SK-N-SH (cell line): ENCODE results near the gene SLITRK2.

Experiments used
- GATA2 ChIP-seq: sonication (generic); formaldehyde crosslinking; IDR thresholded peaks from 2 replicates; pipeline ENCODE4 v1.5.0; 2020; ENCODE audit warnings: mild to moderate bottlenecking, missing genetic modification reagents
- MAX ChIP-seq: IDR thresholded peaks from 2 replicates; pipeline ENCODE4 v1.4.0; 2012; ENCODE audit warnings: low read depth
- MXI1 ChIP-seq: IDR thresholded peaks from 2 replicates; pipeline ENCODE4 v1.6.1; 2012; ENCODE audit warnings: mild to moderate bottlenecking, low read depth, low read length, improper control_type of control experiment
- POLR2AphosphoS5 ChIP-seq: IDR thresholded peaks from 2 replicates; pipeline ENCODE4 v1.6.1; 2012; ENCODE audit warnings: low read depth, low read length
- RCOR1 ChIP-seq: fragments of 150-350 bp; IDR thresholded peaks from 2 replicates; pipeline ENCODE4 v1.6.1; 2017; ENCODE audit warnings: antibody characterized with exemption, low read length
- REST ChIP-seq: IDR thresholded peaks from 2 replicates; pipeline ENCODE4 v1.6.1; 2012; ENCODE audit warnings: mild to moderate bottlenecking, low read depth, low read length, moderate library complexity
- TAF1 ChIP-seq: IDR thresholded peaks from 2 replicates; pipeline ENCODE4 v1.6.1; 2012; ENCODE audit warnings: low read depth, mild to moderate bottlenecking, low read length, moderate library complexity, borderline replicate concordance
- YY1 ChIP-seq: IDR thresholded peaks from 2 replicates; pipeline ENCODE4 v1.4.0; 2012; ENCODE audit warnings: low read depth, mild to moderate bottlenecking
- TF ChIP-seq, protein P1 (sequence below): fragments of 200-600 bp; sonication (generic); IDR thresholded peaks from 2 replicates; pipeline ENCODE4 v1.6.1; 2017; ENCODE audit warnings: antibody characterized with exemption, mild to moderate bottlenecking, moderate library complexity
- TF ChIP-seq, protein P2 (sequence below): IDR thresholded peaks from 2 replicates; pipeline ENCODE4 v1.4.0; 2012; ENCODE audit warnings: low read depth, borderline replicate concordance

DNA sequence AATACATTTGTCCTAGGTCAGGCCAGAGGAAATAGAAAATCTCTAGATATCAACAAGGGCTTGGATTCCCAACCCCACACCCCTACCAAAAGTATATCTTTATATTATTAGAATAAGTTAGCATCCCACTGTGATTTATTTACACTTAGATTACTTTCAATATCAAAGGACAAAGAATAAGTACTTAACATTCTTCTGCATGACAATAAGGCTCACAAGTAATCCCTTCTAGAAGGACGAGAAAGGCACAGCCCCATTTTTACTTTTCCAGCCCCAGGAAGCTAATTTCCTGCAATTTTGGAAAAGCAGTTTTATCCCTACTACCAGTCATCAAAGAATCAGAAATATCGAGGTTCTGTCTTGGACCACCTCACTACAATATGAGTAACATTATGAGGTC is 14.1 kb upstream of the SLITRK2 start:
- TF ChIP-seq POLR2AphosphoS5 (no peak), MAX (no peak), TAF1 (no peak), MXI1 (no peak), GATA2 (CRISPR knock-in tag) (no peak), YY1 (no peak), RCOR1 (no peak), REST (no peak)
- TF ChIP-seq, protein P1, sequence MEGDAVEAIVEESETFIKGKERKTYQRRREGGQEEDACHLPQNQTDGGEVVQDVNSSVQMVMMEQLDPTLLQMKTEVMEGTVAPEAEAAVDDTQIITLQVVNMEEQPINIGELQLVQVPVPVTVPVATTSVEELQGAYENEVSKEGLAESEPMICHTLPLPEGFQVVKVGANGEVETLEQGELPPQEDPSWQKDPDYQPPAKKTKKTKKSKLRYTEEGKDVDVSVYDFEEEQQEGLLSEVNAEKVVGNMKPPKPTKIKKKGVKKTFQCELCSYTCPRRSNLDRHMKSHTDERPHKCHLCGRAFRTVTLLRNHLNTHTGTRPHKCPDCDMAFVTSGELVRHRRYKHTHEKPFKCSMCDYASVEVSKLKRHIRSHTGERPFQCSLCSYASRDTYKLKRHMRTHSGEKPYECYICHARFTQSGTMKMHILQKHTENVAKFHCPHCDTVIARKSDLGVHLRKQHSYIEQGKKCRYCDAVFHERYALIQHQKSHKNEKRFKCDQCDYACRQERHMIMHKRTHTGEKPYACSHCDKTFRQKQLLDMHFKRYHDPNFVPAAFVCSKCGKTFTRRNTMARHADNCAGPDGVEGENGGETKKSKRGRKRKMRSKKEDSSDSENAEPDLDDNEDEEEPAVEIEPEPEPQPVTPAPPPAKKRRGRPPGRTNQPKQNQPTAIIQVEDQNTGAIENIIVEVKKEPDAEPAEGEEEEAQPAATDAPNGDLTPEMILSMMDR: no peak
- TF ChIP-seq, protein P2, sequence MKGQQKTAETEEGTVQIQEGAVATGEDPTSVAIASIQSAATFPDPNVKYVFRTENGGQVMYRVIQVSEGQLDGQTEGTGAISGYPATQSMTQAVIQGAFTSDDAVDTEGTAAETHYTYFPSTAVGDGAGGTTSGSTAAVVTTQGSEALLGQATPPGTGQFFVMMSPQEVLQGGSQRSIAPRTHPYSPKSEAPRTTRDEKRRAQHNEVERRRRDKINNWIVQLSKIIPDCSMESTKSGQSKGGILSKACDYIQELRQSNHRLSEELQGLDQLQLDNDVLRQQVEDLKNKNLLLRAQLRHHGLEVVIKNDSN: no peak
